ENCODE measurements around the gene SEC14L1.
A peak's percentile ranks its signal among the peaks of the same experiment; 100 is the strongest.

SEC14L1 gene

GRCh38 chr17:77140166-77140877 lies 447 bp upstream of the SEC14L1 start (continued):
- TF ChIP-seq SALL2 (tag by site-specific recombination; IDR thresholded peaks at IDR 0.05; ENCODE audit: borderline replicate concordance) (no peak), WT1 (tag by site-specific recombination; IDR thresholded peaks at IDR 0.05) (peak; percentile 84), ZNF404 (tag by site-specific recombination; IDR thresholded peaks at IDR 0.05) (no peak), ZNF843 (tag by site-specific recombination; IDR thresholded peaks at IDR 0.05) (peak; percentile 67), ZNF561 (tag by site-specific recombination; IDR thresholded peaks at IDR 0.05; ENCODE audit: borderline replicate concordance) (peak; percentile 86), ZSCAN30 (tag by site-specific recombination; IDR thresholded peaks at IDR 0.05) (peak; percentile 79), ZSCAN18 (tag by site-specific recombination; IDR thresholded peaks at IDR 0.05) (no peak), ZNF629 (tag by site-specific recombination; IDR thresholded peaks at IDR 0.05) (peak; percentile 78), ZNF76 (tag by site-specific recombination; IDR thresholded peaks at IDR 0.05; ENCODE audit: borderline replicate concordance, low read depth) (0 out of 2 replicates have a peak, but pooled peaks have one; percentile 45), ZBTB7A (tag by site-specific recombination; IDR thresholded peaks at IDR 0.05; ENCODE audit: low read depth) (peak; percentile 67; the same call in 1 of the 2 replicates), IKZF3 (tag by site-specific recombination; IDR thresholded peaks at IDR 0.05) (peak; percentile 50), ZNF174 (tag by site-specific recombination; IDR thresholded peaks at IDR 0.05) (no peak), ZNF121 (tag by site-specific recombination; IDR thresholded peaks at IDR 0.05) (no peak), ZBTB20 (tag by site-specific recombination; IDR thresholded peaks at IDR 0.05) (peak; percentile 98), ZNF280D (tag by site-specific recombination; IDR thresholded peaks at IDR 0.05) (no peak), ZBTB26 (tag by site-specific recombination; optimal IDR thresholded peaks at IDR 0.05) (peak; percentile 81), GLI4 (tag by site-specific recombination; IDR thresholded peaks at IDR 0.05) (peak; percentile 17; the same call in 1 of the 2 replicates)
- TF ChIP-seq, protein P1, sequence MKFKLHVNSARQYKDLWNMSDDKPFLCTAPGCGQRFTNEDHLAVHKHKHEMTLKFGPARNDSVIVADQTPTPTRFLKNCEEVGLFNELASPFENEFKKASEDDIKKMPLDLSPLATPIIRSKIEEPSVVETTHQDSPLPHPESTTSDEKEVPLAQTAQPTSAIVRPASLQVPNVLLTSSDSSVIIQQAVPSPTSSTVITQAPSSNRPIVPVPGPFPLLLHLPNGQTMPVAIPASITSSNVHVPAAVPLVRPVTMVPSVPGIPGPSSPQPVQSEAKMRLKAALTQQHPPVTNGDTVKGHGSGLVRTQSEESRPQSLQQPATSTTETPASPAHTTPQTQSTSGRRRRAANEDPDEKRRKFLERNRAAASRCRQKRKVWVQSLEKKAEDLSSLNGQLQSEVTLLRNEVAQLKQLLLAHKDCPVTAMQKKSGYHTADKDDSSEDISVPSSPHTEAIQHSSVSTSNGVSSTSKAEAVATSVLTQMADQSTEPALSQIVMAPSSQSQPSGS (tag by site-specific recombination; IDR thresholded peaks at IDR 0.05; ENCODE audit: low read depth) = no peak
- TF ChIP-seq, protein P2, sequence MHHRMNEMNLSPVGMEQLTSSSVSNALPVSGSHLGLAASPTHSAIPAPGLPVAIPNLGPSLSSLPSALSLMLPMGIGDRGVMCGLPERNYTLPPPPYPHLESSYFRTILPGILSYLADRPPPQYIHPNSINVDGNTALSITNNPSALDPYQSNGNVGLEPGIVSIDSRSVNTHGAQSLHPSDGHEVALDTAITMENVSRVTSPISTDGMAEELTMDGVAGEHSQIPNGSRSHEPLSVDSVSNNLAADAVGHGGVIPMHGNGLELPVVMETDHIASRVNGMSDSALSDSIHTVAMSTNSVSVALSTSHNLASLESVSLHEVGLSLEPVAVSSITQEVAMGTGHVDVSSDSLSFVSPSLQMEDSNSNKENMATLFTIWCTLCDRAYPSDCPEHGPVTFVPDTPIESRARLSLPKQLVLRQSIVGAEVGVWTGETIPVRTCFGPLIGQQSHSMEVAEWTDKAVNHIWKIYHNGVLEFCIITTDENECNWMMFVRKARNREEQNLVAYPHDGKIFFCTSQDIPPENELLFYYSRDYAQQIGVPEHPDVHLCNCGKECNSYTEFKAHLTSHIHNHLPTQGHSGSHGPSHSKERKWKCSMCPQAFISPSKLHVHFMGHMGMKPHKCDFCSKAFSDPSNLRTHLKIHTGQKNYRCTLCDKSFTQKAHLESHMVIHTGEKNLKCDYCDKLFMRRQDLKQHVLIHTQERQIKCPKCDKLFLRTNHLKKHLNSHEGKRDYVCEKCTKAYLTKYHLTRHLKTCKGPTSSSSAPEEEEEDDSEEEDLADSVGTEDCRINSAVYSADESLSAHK (tag by site-specific recombination; IDR thresholded peaks at IDR 0.05) = peak; percentile 48; the same call in 1 of the 2 replicates
- TF ChIP-seq, protein P3, sequence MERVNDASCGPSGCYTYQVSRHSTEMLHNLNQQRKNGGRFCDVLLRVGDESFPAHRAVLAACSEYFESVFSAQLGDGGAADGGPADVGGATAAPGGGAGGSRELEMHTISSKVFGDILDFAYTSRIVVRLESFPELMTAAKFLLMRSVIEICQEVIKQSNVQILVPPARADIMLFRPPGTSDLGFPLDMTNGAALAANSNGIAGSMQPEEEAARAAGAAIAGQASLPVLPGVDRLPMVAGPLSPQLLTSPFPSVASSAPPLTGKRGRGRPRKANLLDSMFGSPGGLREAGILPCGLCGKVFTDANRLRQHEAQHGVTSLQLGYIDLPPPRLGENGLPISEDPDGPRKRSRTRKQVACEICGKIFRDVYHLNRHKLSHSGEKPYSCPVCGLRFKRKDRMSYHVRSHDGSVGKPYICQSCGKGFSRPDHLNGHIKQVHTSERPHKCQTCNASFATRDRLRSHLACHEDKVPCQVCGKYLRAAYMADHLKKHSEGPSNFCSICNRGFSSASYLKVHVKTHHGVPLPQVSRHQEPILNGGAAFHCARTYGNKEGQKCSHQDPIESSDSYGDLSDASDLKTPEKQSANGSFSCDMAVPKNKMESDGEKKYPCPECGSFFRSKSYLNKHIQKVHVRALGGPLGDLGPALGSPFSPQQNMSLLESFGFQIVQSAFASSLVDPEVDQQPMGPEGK (tag by site-specific recombination; IDR thresholded peaks at IDR 0.05) = peak; percentile 97
- TF ChIP-seq, protein P4, sequence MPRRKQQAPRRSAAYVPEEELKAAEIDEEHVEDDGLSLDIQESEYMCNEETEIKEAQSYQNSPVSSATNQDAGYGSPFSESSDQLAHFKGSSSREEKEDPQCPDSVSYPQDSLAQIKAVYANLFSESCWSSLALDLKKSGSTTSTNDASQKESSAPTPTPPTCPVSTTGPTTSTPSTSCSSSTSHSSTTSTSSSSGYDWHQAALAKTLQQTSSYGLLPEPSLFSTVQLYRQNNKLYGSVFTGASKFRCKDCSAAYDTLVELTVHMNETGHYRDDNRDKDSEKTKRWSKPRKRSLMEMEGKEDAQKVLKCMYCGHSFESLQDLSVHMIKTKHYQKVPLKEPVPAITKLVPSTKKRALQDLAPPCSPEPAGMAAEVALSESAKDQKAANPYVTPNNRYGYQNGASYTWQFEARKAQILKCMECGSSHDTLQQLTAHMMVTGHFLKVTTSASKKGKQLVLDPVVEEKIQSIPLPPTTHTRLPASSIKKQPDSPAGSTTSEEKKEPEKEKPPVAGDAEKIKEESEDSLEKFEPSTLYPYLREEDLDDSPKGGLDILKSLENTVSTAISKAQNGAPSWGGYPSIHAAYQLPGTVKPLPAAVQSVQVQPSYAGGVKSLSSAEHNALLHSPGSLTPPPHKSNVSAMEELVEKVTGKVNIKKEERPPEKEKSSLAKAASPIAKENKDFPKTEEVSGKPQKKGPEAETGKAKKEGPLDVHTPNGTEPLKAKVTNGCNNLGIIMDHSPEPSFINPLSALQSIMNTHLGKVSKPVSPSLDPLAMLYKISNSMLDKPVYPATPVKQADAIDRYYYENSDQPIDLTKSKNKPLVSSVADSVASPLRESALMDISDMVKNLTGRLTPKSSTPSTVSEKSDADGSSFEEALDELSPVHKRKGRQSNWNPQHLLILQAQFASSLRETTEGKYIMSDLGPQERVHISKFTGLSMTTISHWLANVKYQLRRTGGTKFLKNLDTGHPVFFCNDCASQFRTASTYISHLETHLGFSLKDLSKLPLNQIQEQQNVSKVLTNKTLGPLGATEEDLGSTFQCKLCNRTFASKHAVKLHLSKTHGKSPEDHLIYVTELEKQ (tag by site-specific recombination; IDR thresholded peaks at IDR 0.05; ENCODE audit: borderline replicate concordance) = no peak; the same call in 1 of the 2 replicates
